Activated CD4-positive, alpha-beta memory T cell treated with anti-CD3 and anti-CD28 coated beads, Interleukin-2, amount 10 ng/mL, durations not matched to agents 7 days and 5 days (primary cell): Measurements from ENCODE around the gene TFDP1. TPM values are rescaled to one million over a fixed set of nuclear protein-coding genes. Genes with fewer than 3 reads are reported as not detected.

Source experiments
- CTCF ChIA-PET: fragments of 350-600 bp; sonication (Branson Sonifier 250); formaldehyde crosslinking; loops from one replicate; lab custom pipeline; 2021; ENCODE audit warnings: antibody characterized with exemption, inconsistent platforms; lab: Charles Lee
- POLR2A ChIA-PET: fragments of 350-600 bp; sonication (Branson Sonifier 250); formaldehyde crosslinking; loops from one replicate; lab custom pipeline; 2021; ENCODE audit warnings: antibody characterized with exemption; lab: Charles Lee
- DNase-seq: peaks from one replicate; pipeline ENCODE4 v3.0.0-alpha.2; 2020
- H3K27ac Mint-ChIP-seq: one replicate; pipeline ENCODE4 v1.8.0; 2021; ENCODE audit warnings: mild to moderate bottlenecking, mixed read lengths
- H3K27me3 Mint-ChIP-seq: one replicate; pipeline ENCODE4 v1.8.0; 2021; ENCODE audit warnings: mixed read lengths
- H3K36me3 Mint-ChIP-seq: one replicate; pipeline ENCODE4 v1.8.0; 2021; ENCODE audit warnings: low read depth, mixed read lengths
- H3K4me1 Mint-ChIP-seq: one replicate; pipeline ENCODE4 v1.8.0; 2021; ENCODE audit warnings: mixed read lengths
- H3K4me3 Mint-ChIP-seq: one replicate; pipeline ENCODE4 v1.8.0; 2021; ENCODE audit warnings: mild to moderate bottlenecking, mixed read lengths
- H3K9me3 Mint-ChIP-seq: one replicate; pipeline ENCODE4 v1.8.0; 2021; ENCODE audit warnings: mixed read lengths
- total RNA-seq, 2 experiments: library from RNA; stranded (reverse); gene quantifications; one replicate each; pipeline ENCODE4 v1.2.3, GENCODE V29; 2021

The TFDP1 gene
- 100 to 1,000 TPM; 128 to 130 TPM for total RNA-seq

- ChIA-PET POLR2A (interaction anchor here (1.0 kb wide), 2 partner anchors 30 to 95 kb away, joined by 3 read pairs; no protein-coding TSS in a partner anchor), CTCF (interaction anchor here (0.7 to 0.8 kb wide), 2 partner anchors 16 to 21 kb away, joined by 3 to 4 read pairs; no protein-coding TSS in a partner anchor)
- H3K4me3 Mint-ChIP-seq, result peak within 1 kb of the TSS; percentile 86
- peak; percentile 89 for DNase-seq
- peaks cover 37% of the 10 kb centered on the region for H3K4me1 Mint-ChIP-seq
- no peaks in the 10 kb centered on the region for H3K9me3 Mint-ChIP-seq
- H3K27ac Mint-ChIP-seq, result peak within 1 kb of the TSS; percentile 77
- H3K36me3 Mint-ChIP-seq, result peaks cover 26% of the 10 kb centered on the region
- H3K27me3 Mint-ChIP-seq, result peaks cover 5% of the 10 kb centered on the region
Measured at GRCh38 chr13:113584205-113584869, at the start of gene TFDP1. TSS of gene TFDP1 (plus strand) at chr13:113584753. CDS start at chr13:113585838, 1,085 bp downstream.

- no peaks in the 10 kb centered on the region for H3K4me1 Mint-ChIP-seq
- POLR2A ChIA-PET, result no interaction called here
Measured at GRCh38 chr13:113535381-113535781, 49.2 kb upstream of the TFDP1 start.

GRCh38 chr13:113536461-113537110 lies 48.0 kb upstream of the TFDP1 start:
- Mint-ChIP-seq H3K27me3 (no peaks in the 10 kb centered on the region), H3K4me3 (no peak overlapping the region), H3K27ac (no peak overlapping the region), H3K4me1 (no peaks in the 10 kb centered on the region), H3K9me3 (peaks cover 6% of the 10 kb centered on the region), H3K36me3 (peaks cover 21% of the 10 kb centered on the region)
- ChIA-PET CTCF (no interaction called here), POLR2A (no interaction called here)
- no peak for DNase-seq

More at GRCh38 chr13:113535381-113535781, 49.2 kb upstream of the TFDP1 start:
- Mint-ChIP-seq H3K36me3 (peaks cover 11% of the 10 kb centered on the region), H3K9me3 (no peaks in the 10 kb centered on the region), H3K27me3 (no peaks in the 10 kb centered on the region), H3K27ac (no peak overlapping the region), H3K4me3 (no peak overlapping the region)
- CTCF ChIA-PET, result no interaction called here
- DNase-seq, result no peak

GRCh38 chr13:113537205-113537604 lies 47.3 kb upstream of the TFDP1 start:
- Mint-ChIP-seq H3K36me3 (peaks cover 21% of the 10 kb centered on the region), H3K4me3 (no peak overlapping the region), H3K27me3 (no peaks in the 10 kb centered on the region), H3K9me3 (peaks cover 6% of the 10 kb centered on the region), H3K27ac (no peak overlapping the region), H3K4me1 (no peaks in the 10 kb centered on the region)
- no peak for DNase-seq
- ChIA-PET POLR2A (no interaction called here), CTCF (no interaction called here)

GRCh38 chr13:113537909-113538688 lies 46.5 kb upstream of the TFDP1 start:
- CTCF ChIA-PET, result no interaction called here
- Mint-ChIP-seq H3K27ac (no peak overlapping the region), H3K27me3 (no peaks in the 10 kb centered on the region), H3K36me3 (peaks cover 24% of the 10 kb centered on the region), H3K9me3 (peaks cover 6% of the 10 kb centered on the region), H3K4me3 (no peak overlapping the region), H3K4me1 (no peaks in the 10 kb centered on the region)
- no peak for DNase-seq
- POLR2A ChIA-PET, result no interaction called here

GRCh38 chr13:113538689-113539058 lies 45.9 kb upstream of the TFDP1 start:
- Mint-ChIP-seq H3K4me1 (no peaks in the 10 kb centered on the region), H3K27me3 (no peaks in the 10 kb centered on the region), H3K27ac (no peak overlapping the region), H3K9me3 (peaks cover 6% of the 10 kb centered on the region), H3K4me3 (no peak overlapping the region), H3K36me3 (peaks cover 28% of the 10 kb centered on the region)
- ChIA-PET CTCF (no interaction called here), POLR2A (no interaction called here)
- DNase-seq, result no peak

GRCh38 chr13:113539176-113539575 lies 45.4 kb upstream of the TFDP1 start:
- ChIA-PET CTCF (no interaction called here), POLR2A (no interaction called here)
- Mint-ChIP-seq H3K27ac (no peak overlapping the region), H3K4me1 (no peaks in the 10 kb centered on the region), H3K36me3 (peaks cover 29% of the 10 kb centered on the region), H3K9me3 (peaks cover 6% of the 10 kb centered on the region), H3K4me3 (no peak overlapping the region), H3K27me3 (no peaks in the 10 kb centered on the region)
- DNase-seq, result no peak

- Mint-ChIP-seq H3K27me3 (no peaks in the 10 kb centered on the region), H3K27ac (no peak overlapping the region), H3K4me1 (no peaks in the 10 kb centered on the region), H3K4me3 (no peak overlapping the region), H3K9me3 (peaks cover 6% of the 10 kb centered on the region), H3K36me3 (peaks cover 29% of the 10 kb centered on the region)
- DNase-seq, result no peak
- ChIA-PET CTCF (no interaction called here), POLR2A (no interaction called here)
Measured at GRCh38 chr13:113539822-113540221, 44.7 kb upstream of the TFDP1 start.

- no peak for DNase-seq
- Mint-ChIP-seq H3K36me3 (peaks cover 30% of the 10 kb centered on the region), H3K9me3 (peaks cover 6% of the 10 kb centered on the region), H3K27ac (no peak overlapping the region), H3K4me1 (no peaks in the 10 kb centered on the region), H3K27me3 (no peaks in the 10 kb centered on the region), H3K4me3 (no peak overlapping the region)
- CTCF ChIA-PET, result no interaction called here
- POLR2A ChIA-PET, result no interaction called here
Measured at GRCh38 chr13:113540523-113540922, 44.0 kb upstream of the TFDP1 start.

GRCh38 chr13:113542751-113543424 lies 41.7 kb upstream of the TFDP1 start:
- ChIA-PET CTCF (no interaction called here), POLR2A (no interaction called here)
- H3K36me3 Mint-ChIP-seq, result peaks cover 29% of the 10 kb centered on the region
- H3K4me3 Mint-ChIP-seq, result no peak overlapping the region
- no peaks in the 10 kb centered on the region for H3K27me3 Mint-ChIP-seq
- H3K27ac Mint-ChIP-seq, result no peak overlapping the region
- peaks cover 6% of the 10 kb centered on the region for H3K9me3 Mint-ChIP-seq
- no peak for DNase-seq
- H3K4me1 Mint-ChIP-seq, result no peaks in the 10 kb centered on the region

GRCh38 chr13:113544071-113544891 lies 40.3 kb upstream of the TFDP1 start:
- H3K27me3 Mint-ChIP-seq, result no peaks in the 10 kb centered on the region
- peaks cover 27% of the 10 kb centered on the region for H3K36me3 Mint-ChIP-seq
- no peaks in the 10 kb centered on the region for H3K4me1 Mint-ChIP-seq
- H3K27ac Mint-ChIP-seq, result no peak overlapping the region
- no peak for DNase-seq
- peaks cover 6% of the 10 kb centered on the region for H3K9me3 Mint-ChIP-seq
- no peak overlapping the region for H3K4me3 Mint-ChIP-seq
- POLR2A ChIA-PET, result no interaction called here
- CTCF ChIA-PET, result no interaction called here

- Mint-ChIP-seq H3K9me3 (peaks cover 6% of the 10 kb centered on the region), H3K27me3 (no peaks in the 10 kb centered on the region), H3K4me1 (no peaks in the 10 kb centered on the region), H3K36me3 (peaks cover 24% of the 10 kb centered on the region), H3K27ac (no peak overlapping the region), H3K4me3 (no peak overlapping the region)
- POLR2A ChIA-PET, result no interaction called here
- no peak for DNase-seq
- CTCF ChIA-PET, result no interaction called here
Measured at GRCh38 chr13:113544896-113545295, 39.7 kb upstream of the TFDP1 start.
